ENCODE results near the gene CT47A1. TPM values are rescaled to one million over a fixed set of nuclear protein-coding genes. Genes with fewer than 3 reads are reported as not detected.
"Not testable (repeated sequence)": the region's sequence is repeated elsewhere in the genome, so short reads cannot be mapped to it uniquely, and the experiment has no call there.

The CT47A1 gene
- not detected in 2 replicates for total RNA-seq (ENCODE audit: low replicate concordance)

DNA sequence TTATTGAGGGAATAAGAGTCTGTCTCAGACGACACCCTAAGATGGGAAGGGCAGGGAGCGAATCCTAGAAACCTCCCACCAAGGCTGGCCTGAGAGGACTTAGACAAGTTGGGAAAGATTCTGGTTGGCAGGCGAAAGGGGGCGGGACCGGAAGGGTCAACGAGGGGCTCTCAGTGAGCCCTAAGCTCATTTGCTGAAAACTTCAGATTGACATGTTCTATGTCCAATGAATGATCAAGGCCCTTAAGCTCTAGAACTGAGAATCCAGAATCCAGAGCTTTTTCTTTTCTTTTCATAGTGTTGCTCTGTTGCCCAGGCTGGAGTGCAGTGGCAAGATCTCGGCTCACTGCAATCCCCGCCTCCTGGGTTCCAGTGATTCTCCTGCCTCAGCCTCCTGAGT, at the start of gene CT47A1:
CT47A1 (minus strand) TSS at position 101 of the 400 bp plus-strand sequence. CDS start 231 bp downstream, outside the sequence.
- not testable (repeated sequence) for H3K4me3 ChIP-seq (ENCODE audit: low read depth, low read length); DNase-seq (ENCODE audit: low read depth)

DNA sequence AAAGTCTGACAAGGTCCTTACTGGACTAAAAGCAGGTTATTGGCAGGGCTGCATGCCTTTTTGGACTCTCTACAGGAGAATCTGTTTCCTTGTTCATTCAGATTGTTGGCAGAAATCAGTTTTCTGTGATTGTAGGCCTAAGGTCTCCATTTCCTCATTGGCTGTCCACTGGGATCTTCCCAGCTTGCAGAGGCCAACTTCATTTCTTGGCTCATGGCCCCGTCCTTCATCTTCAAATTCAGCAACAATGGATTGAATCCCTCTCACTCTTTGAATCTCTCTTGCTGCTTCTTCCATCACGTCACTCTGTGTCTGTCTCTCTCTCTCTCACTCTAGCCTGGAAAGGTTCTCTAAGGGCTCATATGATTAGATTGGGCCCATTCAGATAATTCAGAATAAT, 47.0 kb upstream of the CT47A1 start:
- TF ChIP-seq CTCF (IDR thresholded peaks at IDR 0.05; ENCODE audit: insufficient read depth, low read length) = no peak
- H3K4me3 ChIP-seq (ENCODE audit: low read depth, low read length) = no peak overlapping the region
- DNase-seq (ENCODE audit: low read depth) = no peak

DNA sequence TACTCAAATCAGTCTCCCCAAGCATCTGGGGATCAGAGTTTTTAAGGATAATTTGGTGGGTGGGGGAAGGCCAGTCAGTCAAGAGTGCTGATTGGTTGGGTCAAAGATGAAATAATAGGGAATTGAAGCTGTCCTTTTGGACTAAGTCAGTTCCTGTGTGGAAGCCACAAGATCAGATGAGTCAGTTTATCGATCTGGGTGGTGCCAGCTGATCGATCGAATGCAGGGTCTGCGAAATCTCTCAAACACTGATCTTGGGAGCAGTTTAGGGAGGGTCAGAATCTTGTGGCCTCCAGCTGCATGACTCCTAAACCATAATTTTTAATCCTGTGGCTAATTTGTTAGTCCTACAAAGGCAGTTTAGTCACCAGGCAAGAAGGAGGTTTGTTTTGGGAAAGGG, 44.5 kb upstream of the CT47A1 start:
- no peak overlapping the region for H3K4me3 ChIP-seq (ENCODE audit: low read depth, low read length)
- DNase-seq (ENCODE audit: low read depth) = no peak
- TF ChIP-seq CTCF (IDR thresholded peaks at IDR 0.05; ENCODE audit: insufficient read depth, low read length) = no peak

DNA sequence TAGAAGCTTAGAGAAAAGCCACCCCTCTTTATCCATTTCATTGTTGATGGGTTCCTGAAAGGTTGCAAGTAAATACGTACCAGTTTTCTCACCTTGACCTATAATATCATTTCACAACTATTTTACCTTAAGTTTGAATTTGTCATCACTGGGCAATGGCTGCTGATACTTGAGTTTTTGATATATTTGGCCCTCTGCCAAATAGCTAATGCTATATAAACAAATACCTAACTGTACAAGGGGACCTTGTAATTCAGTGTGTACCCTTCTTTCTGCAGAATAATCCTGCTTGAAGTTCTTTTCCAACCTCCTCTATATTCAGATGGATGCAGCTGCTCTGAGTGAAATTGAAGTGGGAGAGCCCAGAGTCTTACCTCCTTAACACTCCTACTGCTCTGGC, 42.9 kb upstream of the CT47A1 start:
- DNase-seq (ENCODE audit: low read depth) = no peak
- no peak for TF ChIP-seq CTCF (IDR thresholded peaks at IDR 0.05; ENCODE audit: insufficient read depth, low read length)
- H3K4me3 ChIP-seq (ENCODE audit: low read depth, low read length) = no peak overlapping the region

DNA sequence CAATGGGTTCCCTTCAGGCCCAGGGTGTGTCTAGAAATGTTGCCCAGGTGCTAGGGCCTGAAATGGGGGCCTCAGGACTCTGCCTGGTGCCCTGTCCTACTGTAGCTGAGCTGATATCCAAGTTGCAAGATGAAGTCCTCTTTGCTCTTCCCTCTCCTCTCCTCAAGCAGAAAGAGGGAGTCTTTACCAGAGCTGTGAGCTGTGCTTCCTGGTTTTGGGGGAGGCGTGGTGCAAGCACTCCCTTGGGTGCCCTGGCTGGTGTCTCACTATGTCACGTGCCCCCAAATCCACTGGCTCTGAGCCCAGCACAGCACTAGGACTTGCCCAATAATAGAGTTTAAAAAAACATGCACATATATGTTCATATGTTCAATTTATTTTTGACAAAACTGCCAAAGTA, 29.3 kb upstream of the CT47A1 start:
- no peak for DNase-seq (ENCODE audit: low read depth)
- TF ChIP-seq CTCF (IDR thresholded peaks at IDR 0.05; ENCODE audit: insufficient read depth, low read length) = no peak
- H3K4me3 ChIP-seq (ENCODE audit: low read depth, low read length) = no peak overlapping the region

DNA sequence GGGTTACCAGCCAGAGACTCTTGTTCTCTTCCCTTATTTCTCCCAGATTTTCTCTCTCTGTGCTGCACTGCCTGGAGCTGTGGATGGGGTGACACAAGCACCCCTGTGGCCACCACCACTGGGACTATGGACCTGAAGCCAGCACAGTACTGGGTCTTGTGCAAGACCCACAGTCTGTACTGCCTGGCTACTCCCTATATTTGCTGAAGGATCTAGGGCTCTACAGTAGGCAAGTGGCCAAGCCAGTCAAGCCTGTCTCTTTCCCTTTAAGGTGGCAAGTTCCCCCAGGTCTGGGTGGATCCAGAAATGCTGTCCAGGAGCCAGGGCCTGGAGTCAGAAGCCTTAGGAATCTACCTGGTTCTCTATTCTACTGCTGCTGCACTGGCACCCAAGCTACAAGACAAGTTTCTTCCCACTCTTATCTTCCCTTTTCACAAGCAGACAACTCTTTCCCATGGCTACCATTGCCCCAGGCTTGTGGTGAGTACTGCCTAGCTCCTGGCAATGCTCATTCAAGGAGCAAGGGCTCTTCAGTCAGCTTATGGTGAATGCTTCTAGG, 28.4 kb upstream of the CT47A1 start:
- no peak overlapping the region for H3K4me3 ChIP-seq (ENCODE audit: low read depth, low read length)
- DNase-seq (ENCODE audit: low read depth) = no peak
- TF ChIP-seq CTCF (IDR thresholded peaks at IDR 0.05; ENCODE audit: insufficient read depth, low read length) = no peak

GRCh38 chrX:121011254-121011653, 25.7 kb upstream of the CT47A1 start:
- TF ChIP-seq CTCF (IDR thresholded peaks at IDR 0.05; ENCODE audit: insufficient read depth, low read length) = no peak
- DNase-seq (ENCODE audit: low read depth) = no peak
- no peak overlapping the region for H3K4me3 ChIP-seq (ENCODE audit: low read depth, low read length)
